ENCODE measurements around the gene NUDT9.

- no peak for TF ChIP-seq CTCF (IDR thresholded peaks at IDR 0.05)
- TF ChIP-seq POLR2A (IDR thresholded peaks at IDR 0.05) = no peak
Measured at GRCh38 chr4:87410679-87411078, 11.7 kb upstream of the NUDT9 start.

Data from testis (tissue), 2 donors.